Measurements from ENCODE around the gene POLE. TPM values are rescaled to one million over a fixed set of nuclear protein-coding genes. Genes with fewer than 3 reads are reported as not detected.

The POLE gene
- total and polyA plus RNA-seq, 2 of the 4 experiments (the other 2 are of a cell fraction): 17.2 to 20.7 TPM

DNA sequence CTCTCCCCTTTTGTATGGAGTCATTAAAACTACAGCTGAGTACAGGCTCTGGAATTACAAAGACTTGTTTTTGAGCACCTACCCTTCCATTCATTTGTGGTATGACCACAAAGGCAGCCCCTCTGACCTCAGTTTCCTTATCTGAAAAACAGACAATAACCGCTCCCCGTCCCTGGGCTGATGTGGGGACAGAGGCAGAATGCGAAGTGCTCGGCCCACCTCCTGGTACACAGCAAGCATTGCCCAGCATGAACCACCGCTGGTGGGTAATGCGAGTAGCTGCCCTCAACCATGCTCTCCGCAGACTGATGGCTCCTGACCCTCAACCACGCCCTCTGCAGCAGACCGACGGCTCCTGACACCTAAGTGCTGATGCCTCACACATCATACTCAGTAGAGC lies 46.2 kb downstream of the POLE start:
- no peaks in the 10 kb centered on the region for H3K9me1 ChIP-seq (ENCODE audit: insufficient read depth, low read length)
- no peak overlapping the region for H3K4me3 ChIP-seq (ENCODE audit: insufficient read depth, low read depth, low read length)
- TF ChIP-seq RCOR1 (IDR thresholded peaks at IDR 0.05; ENCODE audit: insufficient replicate concordance, low read length) (no peak), MAFK (IDR thresholded peaks at IDR 0.05; ENCODE audit: low read depth, low read length) (no peak), SMC3 (IDR thresholded peaks at IDR 0.05; ENCODE audit: low read depth, low read length) (no peak), NFE2L2 (IDR thresholded peaks at IDR 0.05; ENCODE audit: low read depth, low read length) (no peak), CEBPB (IDR thresholded peaks at IDR 0.05; ENCODE audit: low read depth, low read length) (no peak), RAD21 (IDR thresholded peaks at IDR 0.05; ENCODE audit: low read length) (no peak), RFX5 (IDR thresholded peaks at IDR 0.05; ENCODE audit: low read depth, low read length) (no peak), FOS (IDR thresholded peaks at IDR 0.05; ENCODE audit: low read depth, low read length) (no peak), POLR2A (IDR thresholded peaks at IDR 0.05; ENCODE audit: low read depth, low read length) (no peak), MXI1 (IDR thresholded peaks at IDR 0.05; ENCODE audit: borderline replicate concordance, low read depth, low read length) (no peak), CHD1 (IDR thresholded peaks at IDR 0.05; ENCODE audit: low read depth, low read length) (no peak), BHLHE40 (IDR thresholded peaks at IDR 0.05; ENCODE audit: low read depth, low read length) (no peak), MAZ (IDR thresholded peaks at IDR 0.05; ENCODE audit: borderline replicate concordance, low read depth, low read length) (no peak)
- TF ChIP-seq, protein P1, sequence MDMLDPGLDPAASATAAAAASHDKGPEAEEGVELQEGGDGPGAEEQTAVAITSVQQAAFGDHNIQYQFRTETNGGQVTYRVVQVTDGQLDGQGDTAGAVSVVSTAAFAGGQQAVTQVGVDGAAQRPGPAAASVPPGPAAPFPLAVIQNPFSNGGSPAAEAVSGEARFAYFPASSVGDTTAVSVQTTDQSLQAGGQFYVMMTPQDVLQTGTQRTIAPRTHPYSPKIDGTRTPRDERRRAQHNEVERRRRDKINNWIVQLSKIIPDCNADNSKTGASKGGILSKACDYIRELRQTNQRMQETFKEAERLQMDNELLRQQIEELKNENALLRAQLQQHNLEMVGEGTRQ (IDR thresholded peaks at IDR 0.05; ENCODE audit: low read depth, low read length): no peak
- TF ChIP-seq, protein P2, sequence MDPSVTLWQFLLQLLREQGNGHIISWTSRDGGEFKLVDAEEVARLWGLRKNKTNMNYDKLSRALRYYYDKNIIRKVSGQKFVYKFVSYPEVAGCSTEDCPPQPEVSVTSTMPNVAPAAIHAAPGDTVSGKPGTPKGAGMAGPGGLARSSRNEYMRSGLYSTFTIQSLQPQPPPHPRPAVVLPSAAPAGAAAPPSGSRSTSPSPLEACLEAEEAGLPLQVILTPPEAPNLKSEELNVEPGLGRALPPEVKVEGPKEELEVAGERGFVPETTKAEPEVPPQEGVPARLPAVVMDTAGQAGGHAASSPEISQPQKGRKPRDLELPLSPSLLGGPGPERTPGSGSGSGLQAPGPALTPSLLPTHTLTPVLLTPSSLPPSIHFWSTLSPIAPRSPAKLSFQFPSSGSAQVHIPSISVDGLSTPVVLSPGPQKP (IDR thresholded peaks at IDR 0.05; ENCODE audit: borderline replicate concordance, low read depth, low read length): no peak
- TF ChIP-seq, protein P3, sequence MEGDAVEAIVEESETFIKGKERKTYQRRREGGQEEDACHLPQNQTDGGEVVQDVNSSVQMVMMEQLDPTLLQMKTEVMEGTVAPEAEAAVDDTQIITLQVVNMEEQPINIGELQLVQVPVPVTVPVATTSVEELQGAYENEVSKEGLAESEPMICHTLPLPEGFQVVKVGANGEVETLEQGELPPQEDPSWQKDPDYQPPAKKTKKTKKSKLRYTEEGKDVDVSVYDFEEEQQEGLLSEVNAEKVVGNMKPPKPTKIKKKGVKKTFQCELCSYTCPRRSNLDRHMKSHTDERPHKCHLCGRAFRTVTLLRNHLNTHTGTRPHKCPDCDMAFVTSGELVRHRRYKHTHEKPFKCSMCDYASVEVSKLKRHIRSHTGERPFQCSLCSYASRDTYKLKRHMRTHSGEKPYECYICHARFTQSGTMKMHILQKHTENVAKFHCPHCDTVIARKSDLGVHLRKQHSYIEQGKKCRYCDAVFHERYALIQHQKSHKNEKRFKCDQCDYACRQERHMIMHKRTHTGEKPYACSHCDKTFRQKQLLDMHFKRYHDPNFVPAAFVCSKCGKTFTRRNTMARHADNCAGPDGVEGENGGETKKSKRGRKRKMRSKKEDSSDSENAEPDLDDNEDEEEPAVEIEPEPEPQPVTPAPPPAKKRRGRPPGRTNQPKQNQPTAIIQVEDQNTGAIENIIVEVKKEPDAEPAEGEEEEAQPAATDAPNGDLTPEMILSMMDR (conservative IDR thresholded peaks at IDR 0.05; ENCODE audit: low read depth, low read length): no peak
- H3K23ac ChIP-seq (ENCODE audit: low read depth, low read length): no peak overlapping the region
- DNase-seq (no peak), ATAC-seq (ENCODE audit: low read depth) (no peak)
- H3K14ac ChIP-seq (replicated peaks; ENCODE audit: low read depth, low read length): no peak overlapping the region
- peaks cover 30% of the 10 kb centered on the region for H3K36me3 ChIP-seq (ENCODE audit: control insufficient read depth, insufficient read depth, low read length)
- no peak overlapping the region for H2AK9ac ChIP-seq (replicated peaks; ENCODE audit: low read depth, low read length, poor library complexity)
- no peak overlapping the region for H3K4ac ChIP-seq (ENCODE audit: low read depth, low read length)
- WGBS, 2 experiments (ENCODE audit: extremely low coverage in 2 of 2, insufficient read length in 1 of 2): 86% methylated on average over 9 of the region's 10 CpGs; no CpG with 5 or more reads in 1 of the 2 experiments
- intact Hi-C loops (cut with micrococcal nuclease): no loop called here
- H3K9ac ChIP-seq (ENCODE audit: low read depth, low read length): no peak overlapping the region
- H4K8ac ChIP-seq (ENCODE audit: low read depth in 2 of 2, low read length in 2 of 2): no peak overlapping the region
- no peaks in the 10 kb centered on the region for H3K9me3 ChIP-seq (ENCODE audit: control insufficient read depth, insufficient read depth, low read length)
- H3K27me3 ChIP-seq (ENCODE audit: control insufficient read depth, insufficient read depth, low read length): no peaks in the 10 kb centered on the region
- H3K79me1 ChIP-seq (ENCODE audit: low read depth in 1 of 2, low read length in 2 of 2): no peaks in the 10 kb centered on the region
- H3K4me1 ChIP-seq (ENCODE audit: control insufficient read depth, insufficient read depth, low read length): no peaks in the 10 kb centered on the region
- H2BK20ac ChIP-seq (ENCODE audit: low read depth, low read length): no peak overlapping the region
- H3K56ac ChIP-seq (ENCODE audit: extremely low read depth, insufficient read depth, low read length): no peak overlapping the region
- H4K20me1 ChIP-seq (ENCODE audit: insufficient read depth, low read length): peaks cover 7% of the 10 kb centered on the region; the same call in 1 of the 2 replicates
- H3K18ac ChIP-seq (ENCODE audit: low read depth, low read length): no peak overlapping the region
- dilution Hi-C loops (cut with HindIII; ENCODE audit: low sequenced_read_pairs, unreplicated experiment): no loop called here
- H3K27ac ChIP-seq (ENCODE audit: insufficient read depth, low read length): no peak overlapping the region
- H4K91ac ChIP-seq (ENCODE audit: insufficient read depth, low read depth, low read length): no peak overlapping the region
- no peak overlapping the region for H2BK15ac ChIP-seq (ENCODE audit: low read depth, low read length)
- ChIA-PET POLR2A (ENCODE audit: unreplicated experiment) (no interaction called here), CTCF (no interaction called here)
- H2BK120ac ChIP-seq (ENCODE audit: low read depth, low read length): no peak overlapping the region
- H4K5ac ChIP-seq (ENCODE audit: low read depth, low read length): no peak overlapping the region
- no peak overlapping the region for H3K4me2 ChIP-seq (ENCODE audit: low read depth, low read length)
- no peak overlapping the region for H2AFZ ChIP-seq (replicated peaks; ENCODE audit: low read length, poor library complexity)
- no peak overlapping the region for H2BK5ac ChIP-seq (ENCODE audit: low read depth, low read length, poor library complexity, severe bottlenecking)
- no peak overlapping the region for H2AK5ac ChIP-seq (ENCODE audit: low read depth, low read length)
- in situ Hi-C loops (cut with MboI; ENCODE audit: low sequenced_read_pairs): no loop called here
- no TSS peak for BruUV-seq (replicated peaks)

Data from IMR-90 (cell line).